ENCODE data around the gene APOBEC2.
A peak's percentile ranks its signal among the peaks of the same experiment; 100 is the strongest.

DNA sequence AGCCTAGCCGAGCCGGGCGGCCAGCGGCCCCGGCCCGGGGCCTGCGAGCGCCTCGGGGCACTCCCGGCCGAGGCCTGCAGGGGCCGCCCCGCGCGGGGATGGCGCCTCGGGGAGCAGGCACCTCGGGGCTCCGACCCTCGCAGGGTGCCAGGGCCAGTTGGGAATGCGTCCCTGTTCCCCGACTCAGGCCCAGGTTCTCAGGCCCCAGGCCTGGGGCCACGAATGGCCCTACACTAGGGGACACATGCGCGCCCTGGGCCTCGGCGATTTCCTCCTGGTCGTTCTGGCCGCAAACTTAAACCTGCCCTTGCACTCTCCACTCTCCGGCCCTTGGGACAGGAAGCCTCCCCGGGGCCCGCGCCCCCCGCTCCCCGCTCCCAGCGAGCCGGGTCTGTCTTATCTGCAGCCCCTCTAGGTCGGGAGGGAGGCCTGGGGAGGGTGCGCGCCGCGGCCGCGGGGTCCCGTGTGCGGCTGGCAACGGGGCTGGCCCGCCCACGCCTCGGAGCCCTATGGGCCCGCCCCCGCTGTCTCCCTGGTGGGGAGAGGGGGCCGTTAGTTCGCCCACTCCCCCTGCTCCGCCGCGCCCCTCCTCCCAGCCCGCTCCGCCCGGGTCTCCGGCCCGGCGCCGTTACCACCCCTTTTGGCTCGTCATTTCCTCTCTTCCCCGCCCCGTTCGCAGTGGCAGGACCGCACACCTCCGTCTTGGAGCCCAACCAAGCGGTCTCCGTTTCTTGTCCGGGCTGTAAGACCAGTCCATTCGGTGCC lies 20.4 kb downstream of the APOBEC2 start:
- TF ChIP-seq, protein P1, sequence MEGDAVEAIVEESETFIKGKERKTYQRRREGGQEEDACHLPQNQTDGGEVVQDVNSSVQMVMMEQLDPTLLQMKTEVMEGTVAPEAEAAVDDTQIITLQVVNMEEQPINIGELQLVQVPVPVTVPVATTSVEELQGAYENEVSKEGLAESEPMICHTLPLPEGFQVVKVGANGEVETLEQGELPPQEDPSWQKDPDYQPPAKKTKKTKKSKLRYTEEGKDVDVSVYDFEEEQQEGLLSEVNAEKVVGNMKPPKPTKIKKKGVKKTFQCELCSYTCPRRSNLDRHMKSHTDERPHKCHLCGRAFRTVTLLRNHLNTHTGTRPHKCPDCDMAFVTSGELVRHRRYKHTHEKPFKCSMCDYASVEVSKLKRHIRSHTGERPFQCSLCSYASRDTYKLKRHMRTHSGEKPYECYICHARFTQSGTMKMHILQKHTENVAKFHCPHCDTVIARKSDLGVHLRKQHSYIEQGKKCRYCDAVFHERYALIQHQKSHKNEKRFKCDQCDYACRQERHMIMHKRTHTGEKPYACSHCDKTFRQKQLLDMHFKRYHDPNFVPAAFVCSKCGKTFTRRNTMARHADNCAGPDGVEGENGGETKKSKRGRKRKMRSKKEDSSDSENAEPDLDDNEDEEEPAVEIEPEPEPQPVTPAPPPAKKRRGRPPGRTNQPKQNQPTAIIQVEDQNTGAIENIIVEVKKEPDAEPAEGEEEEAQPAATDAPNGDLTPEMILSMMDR (conservative IDR thresholded peaks at IDR 0.05; ENCODE audit: low read length) = peak; percentile 15; the same call in 1 of the 2 replicates
- no peak for TF ChIP-seq EZH2phosphoT487 (IDR thresholded peaks at IDR 0.05; ENCODE audit: borderline replicate concordance)

Measured in Loucy (cell line).